Activated T-cell treated with anti-CD3 and anti-CD28 coated beads, Interleukin-2, amount 50 U/mL, for 72 hours (primary cell): ENCODE data around the gene JMJD6. TPM values are rescaled to one million over a fixed set of nuclear protein-coding genes. Genes with fewer than 3 reads are reported as not detected.

Experiments used
- ATAC-seq, 2 donors: fragments of 150-1000 bp; cut with Tn5 transposase; replicated peaks in 1 of 2; 2 replicates each; pipeline ENCODE4 v1.10.0; 2021; ENCODE audit warnings: moderate library complexity in 2 of 2, mild to moderate bottlenecking in 1 of 2
- DNase-seq, 2 donors: peaks; one replicate each; pipeline ENCODE4 v3.0.0; 2021 to 2022; ENCODE audit warnings: mixed read lengths in 1 of 2
- H3K27ac Mint-ChIP-seq: one replicate; pipeline ENCODE4 v1.8.0; 2022; ENCODE audit warnings: mild to moderate bottlenecking, moderate library complexity, mixed read lengths
- H3K27me3 Mint-ChIP-seq: one replicate; pipeline ENCODE4 v1.8.0; 2022; ENCODE audit warnings: low read depth, mixed read lengths
- H3K36me3 Mint-ChIP-seq, 2 donors: one replicate each; pipeline ENCODE4 v1.8.0; 2022; ENCODE audit warnings: mixed read lengths in 2 of 2, mild to moderate bottlenecking in 1 of 2; ENCODE audit not compliant: insufficient read depth in 2 of 2
- H3K4me1 Mint-ChIP-seq: one replicate; pipeline ENCODE4 v1.8.0; 2022; ENCODE audit warnings: low read depth, mixed read lengths
- H3K4me3 Mint-ChIP-seq, 2 donors: one replicate each; pipeline ENCODE4 v1.8.0; 2022; ENCODE audit warnings: mild to moderate bottlenecking in 2 of 2, mixed read lengths in 2 of 2, moderate library complexity in 2 of 2
- H3K9me3 Mint-ChIP-seq, 2 donors: one replicate each; pipeline ENCODE4 v1.8.0; 2022; ENCODE audit warnings: mixed read lengths in 2 of 2
- total RNA-seq, 2 donors: library from RNA; stranded (reverse); gene quantifications; one replicate each; pipeline ENCODE4 v1.2.3, GENCODE V29; 2022

JMJD6 gene
- total RNA-seq, 2 donors from 2014 or later, result 56.5 to 67.2 TPM

GRCh38 chr17:76696763-76697701, 29.4 kb downstream of the JMJD6 start:
- Mint-ChIP-seq H3K27me3 (no peaks in the 10 kb centered on the region), H3K36me3 (no peaks in the 10 kb centered on the region), H3K4me3 (no peak overlapping the region), H3K27ac (no peak overlapping the region), H3K4me1 (peaks cover 6% of the 10 kb centered on the region), H3K9me3 (no peaks in the 10 kb centered on the region)
- DNase-seq (no peak), ATAC-seq (peak in 1 of 2 donors; percentile 38)

DNA sequence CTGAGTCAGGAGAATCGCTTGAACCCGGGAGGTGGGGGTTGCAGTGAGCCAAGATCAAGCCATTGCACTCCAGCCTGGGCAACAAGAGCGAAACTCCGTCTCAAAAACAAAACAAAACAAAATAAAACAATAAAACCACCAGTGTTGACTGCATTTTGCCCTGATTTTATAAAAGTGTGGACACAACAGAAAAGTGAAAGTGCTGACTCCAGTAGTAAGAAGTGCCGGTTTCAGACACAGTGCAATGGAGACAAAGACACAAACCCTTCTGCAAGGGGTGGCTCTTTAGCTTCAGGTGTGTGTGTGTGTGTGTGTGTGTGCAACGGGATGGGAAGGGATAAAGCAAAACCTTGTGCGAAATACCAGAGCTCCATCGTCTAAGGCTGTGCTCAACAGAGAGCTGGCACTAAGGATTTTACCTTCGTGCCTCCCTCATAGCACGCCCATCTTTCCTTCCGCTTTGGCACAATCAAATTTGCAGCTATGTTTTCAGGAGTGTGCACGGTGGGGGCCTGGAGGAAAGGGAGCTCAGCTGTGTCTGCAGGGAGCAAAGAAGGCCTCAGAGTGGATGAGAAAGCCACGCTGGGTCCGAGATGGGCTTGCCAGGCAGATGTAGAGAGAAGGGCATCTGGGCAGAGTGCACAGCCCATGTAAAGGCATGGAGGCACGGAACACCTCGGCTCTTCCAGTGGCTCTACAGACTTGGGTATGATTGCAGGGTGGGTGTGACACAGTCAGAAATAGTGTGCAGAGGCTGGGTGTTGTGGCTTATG, 31.2 kb downstream of the JMJD6 start:
- no peak for DNase-seq

GRCh38 chr17:76691379-76692191, 34.8 kb downstream of the JMJD6 start:
- Mint-ChIP-seq H3K27me3 (no peaks in the 10 kb centered on the region), H3K9me3 (no peaks in the 10 kb centered on the region), H3K4me3 (no peak overlapping the region), H3K36me3 (no peaks in the 10 kb centered on the region), H3K4me1 (peaks cover 6% of the 10 kb centered on the region), H3K27ac (no peak overlapping the region)
- DNase-seq (no peak), ATAC-seq (no peak)

More for the DNA sequence above, 31.2 kb downstream of the JMJD6 start:
- H3K27ac Mint-ChIP-seq, result no peak overlapping the region
- ATAC-seq, result no peak
- no peak overlapping the region for H3K4me3 Mint-ChIP-seq
- no peaks in the 10 kb centered on the region for H3K9me3 Mint-ChIP-seq
- no peaks in the 10 kb centered on the region for H3K36me3 Mint-ChIP-seq
- H3K4me1 Mint-ChIP-seq, result peaks cover 6% of the 10 kb centered on the region
- no peaks in the 10 kb centered on the region for H3K27me3 Mint-ChIP-seq

DNA sequence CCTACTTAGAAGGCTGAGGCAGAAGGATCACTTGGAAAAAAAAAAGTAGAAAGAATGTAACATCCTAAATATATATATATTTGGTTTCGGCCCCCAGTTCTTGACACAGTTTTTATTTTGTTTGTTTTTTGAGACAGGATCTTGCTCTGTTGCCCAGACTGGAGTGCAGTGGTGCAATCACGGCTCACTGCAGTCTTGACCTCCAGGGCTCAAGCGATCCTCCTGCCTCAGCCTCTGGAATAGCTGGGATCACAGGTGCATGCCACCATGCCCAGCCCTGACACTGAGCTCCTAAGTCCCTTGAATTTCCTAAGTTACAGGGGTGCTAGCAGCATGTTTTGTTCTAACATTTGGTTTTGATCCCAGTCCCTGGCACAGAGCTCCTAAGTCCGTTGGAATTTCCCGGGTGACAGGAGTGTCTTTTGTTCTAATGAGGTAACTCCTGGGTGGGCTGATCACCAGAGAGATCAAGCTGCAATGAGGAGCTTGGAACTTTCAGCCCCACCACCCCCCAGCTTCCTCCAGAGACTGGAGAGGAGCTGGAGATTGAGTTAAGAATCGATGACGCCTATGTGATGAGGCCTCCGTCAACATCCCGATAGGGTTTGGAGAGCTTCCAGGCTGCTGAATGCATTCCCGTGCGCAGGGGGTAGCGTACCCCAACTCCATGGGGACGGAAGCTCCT, 35.7 kb downstream of the JMJD6 start:
- ATAC-seq, result no peak

GRCh38 chr17:76689859-76690258, 36.5 kb downstream of the JMJD6 start:
- DNase-seq (no peak), ATAC-seq (no peak)
- no peaks in the 10 kb centered on the region for H3K4me1 Mint-ChIP-seq
- H3K4me3 Mint-ChIP-seq, result no peak overlapping the region
- H3K9me3 Mint-ChIP-seq, result no peaks in the 10 kb centered on the region
- no peak overlapping the region for H3K27ac Mint-ChIP-seq
- no peaks in the 10 kb centered on the region for H3K27me3 Mint-ChIP-seq
- H3K36me3 Mint-ChIP-seq, result no peaks in the 10 kb centered on the region

More for the DNA sequence above, 35.7 kb downstream of the JMJD6 start:
- Mint-ChIP-seq H3K27me3 (no peaks in the 10 kb centered on the region), H3K4me1 (peaks cover 4% of the 10 kb centered on the region), H3K9me3 (no peaks in the 10 kb centered on the region), H3K36me3 (no peaks in the 10 kb centered on the region), H3K4me3 (no peak overlapping the region), H3K27ac (no peak overlapping the region)
- no peak for DNase-seq

- DNase-seq, result no peak
- Mint-ChIP-seq H3K36me3 (no peaks in the 10 kb centered on the region), H3K9me3 (no peaks in the 10 kb centered on the region), H3K27ac (no peak overlapping the region), H3K4me3 (no peak overlapping the region), H3K4me1 (no peaks in the 10 kb centered on the region), H3K27me3 (no peaks in the 10 kb centered on the region)
- no peak for ATAC-seq
Measured at GRCh38 chr17:76688165-76688622, 38.2 kb downstream of the JMJD6 start.

- no peaks in the 10 kb centered on the region for H3K36me3 Mint-ChIP-seq
- no peak overlapping the region for H3K4me3 Mint-ChIP-seq
- H3K9me3 Mint-ChIP-seq, result no peaks in the 10 kb centered on the region
- ATAC-seq (no peak), DNase-seq (no peak)
- no peaks in the 10 kb centered on the region for H3K27me3 Mint-ChIP-seq
- no peaks in the 10 kb centered on the region for H3K4me1 Mint-ChIP-seq
- no peak overlapping the region for H3K27ac Mint-ChIP-seq
Measured at GRCh38 chr17:76687298-76688164, 38.9 kb downstream of the JMJD6 start.

- no peaks in the 10 kb centered on the region for H3K4me1 Mint-ChIP-seq
- no peaks in the 10 kb centered on the region for H3K36me3 Mint-ChIP-seq
- H3K9me3 Mint-ChIP-seq, result no peaks in the 10 kb centered on the region
- ATAC-seq (no peak), DNase-seq (no peak)
- no peaks in the 10 kb centered on the region for H3K27me3 Mint-ChIP-seq
- no peak overlapping the region for H3K4me3 Mint-ChIP-seq
- H3K27ac Mint-ChIP-seq, result no peak overlapping the region
Measured at GRCh38 chr17:76686538-76687297, 39.7 kb downstream of the JMJD6 start.

GRCh38 chr17:76685846-76686245, 40.6 kb downstream of the JMJD6 start:
- no peak overlapping the region for H3K27ac Mint-ChIP-seq
- H3K27me3 Mint-ChIP-seq, result no peaks in the 10 kb centered on the region
- no peak for ATAC-seq
- H3K36me3 Mint-ChIP-seq, result no peaks in the 10 kb centered on the region
- DNase-seq, result no peak
- no peak overlapping the region for H3K4me3 Mint-ChIP-seq
- H3K9me3 Mint-ChIP-seq, result no peaks in the 10 kb centered on the region
- peaks cover 7% of the 10 kb centered on the region for H3K4me1 Mint-ChIP-seq

DNA sequence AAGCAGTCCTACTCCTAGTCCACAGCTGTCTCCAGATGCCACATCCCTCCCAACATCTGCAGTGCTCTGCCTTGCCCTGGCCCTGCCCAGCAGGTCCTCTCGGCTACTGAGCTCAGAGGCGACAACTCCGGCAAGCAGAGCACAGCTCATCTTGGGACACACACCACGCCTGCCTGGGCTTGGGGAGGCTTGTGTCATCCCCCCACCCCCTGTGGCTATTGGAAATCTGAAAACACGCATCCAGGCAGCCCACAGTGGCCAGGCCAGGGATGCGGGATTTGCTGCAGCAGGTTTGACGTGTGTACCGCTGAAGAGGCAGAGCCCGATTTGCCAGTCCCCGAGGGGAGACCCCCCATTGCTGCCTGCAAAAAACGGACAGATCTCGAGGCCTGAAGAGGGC, 41.0 kb downstream of the JMJD6 start:
- no peaks in the 10 kb centered on the region for H3K9me3 Mint-ChIP-seq

GRCh38 chr17:76684756-76685155, 41.6 kb downstream of the JMJD6 start:
- H3K4me3 Mint-ChIP-seq, result no peak overlapping the region
- no peaks in the 10 kb centered on the region for H3K27me3 Mint-ChIP-seq
- H3K36me3 Mint-ChIP-seq, result no peaks in the 10 kb centered on the region
- H3K4me1 Mint-ChIP-seq, result peaks cover 7% of the 10 kb centered on the region
- DNase-seq, result no peak
- no peak for ATAC-seq
- no peaks in the 10 kb centered on the region for H3K9me3 Mint-ChIP-seq
- no peak overlapping the region for H3K27ac Mint-ChIP-seq

More for the DNA sequence above, 41.0 kb downstream of the JMJD6 start:
- no peak overlapping the region for H3K27ac Mint-ChIP-seq
- no peak overlapping the region for H3K4me3 Mint-ChIP-seq
- no peaks in the 10 kb centered on the region for H3K36me3 Mint-ChIP-seq
- ATAC-seq (no peak), DNase-seq (no peak)
- no peaks in the 10 kb centered on the region for H3K27me3 Mint-ChIP-seq
- H3K4me1 Mint-ChIP-seq, result peaks cover 7% of the 10 kb centered on the region
